ENCODE data around the gene NUP214.

GRCh38 chr9:131227959-131228460, 102.6 kb downstream of the NUP214 start:
- no peak for TF ChIP-seq CTCF (IDR thresholded peaks at IDR 0.05; ENCODE audit: poor library complexity, severe bottlenecking)
- TF ChIP-seq EP300 (conservative IDR thresholded peaks at IDR 0.05; ENCODE audit: poor library complexity, severe bottlenecking), result no peak
- TF ChIP-seq EZH2 (IDR thresholded peaks at IDR 0.05; ENCODE audit: borderline replicate concordance, insufficient read depth, low read length, poor library complexity, severe bottlenecking), result no peak
- TF ChIP-seq MXI1 (conservative IDR thresholded peaks at IDR 0.05; ENCODE audit: poor library complexity, severe bottlenecking), result no peak
- TF ChIP-seq POLR2AphosphoS5 (IDR thresholded peaks at IDR 0.05), result no peak
- no peak for TF ChIP-seq SMC3 (conservative IDR thresholded peaks at IDR 0.05; ENCODE audit: poor library complexity)
